T-helper 2 cell treated with Interferon-gamma antibody and Interleukin-4, amounts not matched to agents 5 μg/mL and 100 μg/mL, for 36 hours (primary cell): ENCODE data around the gene TXLNG.
"Not testable (repeated sequence)": the region's sequence is repeated elsewhere in the genome, so short reads cannot be mapped to it uniquely, and the experiment has no call there.

ENCODE experiments used
- DNase-seq: peaks from one replicate; pipeline ENCODE4 v3.0.0; 2021; ENCODE audit warnings: low spot score
- H3K27ac Mint-ChIP-seq: one replicate; pipeline ENCODE4 v1.8.0; 2021; ENCODE audit warnings: mild to moderate bottlenecking, mixed read lengths
- H3K27me3 Mint-ChIP-seq: one replicate; pipeline ENCODE4 v1.8.0; 2021; ENCODE audit warnings: low read depth, mixed read lengths
- H3K36me3 Mint-ChIP-seq: one replicate; pipeline ENCODE4 v1.8.0; 2021; ENCODE audit warnings: low read depth, mixed read lengths
- H3K4me1 Mint-ChIP-seq: one replicate; pipeline ENCODE4 v1.8.0; 2021; ENCODE audit warnings: low read depth, mixed read lengths
- H3K4me3 Mint-ChIP-seq: one replicate; pipeline ENCODE4 v1.8.0; 2022; ENCODE audit warnings: mild to moderate bottlenecking, moderate library complexity, mixed read lengths
- H3K9me3 Mint-ChIP-seq: one replicate; pipeline ENCODE4 v1.8.0; 2021; ENCODE audit warnings: mixed read lengths

Gene TXLNG

DNA sequence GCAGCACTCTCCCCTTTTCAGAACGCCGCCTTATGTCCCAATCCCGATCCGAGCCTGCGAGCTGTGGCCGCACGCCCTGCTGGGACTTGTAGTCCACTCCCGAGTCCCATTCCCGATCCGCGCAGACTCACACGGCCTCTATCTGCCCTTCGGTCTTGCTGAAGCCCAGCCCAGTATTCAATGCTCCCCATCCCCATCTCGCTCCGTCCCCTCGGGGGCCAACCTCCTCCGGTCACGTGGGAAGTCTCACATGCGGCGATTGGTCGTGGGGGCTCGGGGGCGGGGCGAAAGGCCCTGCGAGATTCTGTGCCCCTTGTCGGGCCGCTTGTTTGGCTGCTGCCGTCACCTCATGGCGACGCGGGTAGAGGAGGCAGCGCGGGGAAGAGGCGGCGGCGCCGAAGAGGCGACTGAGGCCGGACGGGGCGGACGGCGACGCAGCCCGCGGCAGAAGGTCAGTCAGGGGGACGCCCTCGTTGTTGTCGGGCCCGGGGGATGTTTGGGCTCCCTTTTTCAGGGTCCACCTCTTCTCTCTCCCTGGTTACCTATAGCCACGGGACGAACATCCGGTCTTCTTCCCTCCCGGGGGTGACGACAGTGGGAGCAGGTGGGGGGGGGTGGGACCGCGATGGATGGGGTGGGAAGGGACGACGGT, at the start of gene TXLNG:
TSS of gene TXLNG (plus strand) at position 328 of the 652 bp plus-strand sequence. CDS start at position 350, 22 bp downstream.
- Mint-ChIP-seq H3K4me1 (peaks cover 12% of the 10 kb centered on the region), H3K27ac (peak within 1 kb of the TSS; percentile 90), H3K4me3 (peak within 1 kb of the TSS; percentile 94), H3K27me3 (no peaks in the 10 kb centered on the region), H3K36me3 (peaks cover 3% of the 10 kb centered on the region), H3K9me3 (no peaks in the 10 kb centered on the region)
- DNase-seq = peak; percentile 91

GRCh38 chrX:16737024-16737423, 49.2 kb upstream of the TXLNG start:
- Mint-ChIP-seq H3K27ac (no peak overlapping the region), H3K36me3 (peaks cover 14% of the 10 kb centered on the region), H3K4me1 (peaks cover 6% of the 10 kb centered on the region), H3K27me3 (no peaks in the 10 kb centered on the region), H3K4me3 (no peak overlapping the region), H3K9me3 (no peaks in the 10 kb centered on the region)
- DNase-seq = no peak

- Mint-ChIP-seq H3K36me3 (peaks cover 18% of the 10 kb centered on the region), H3K27me3 (no peaks in the 10 kb centered on the region)
Observed at GRCh38 chrX:16739574-16739973, 46.7 kb upstream of the TXLNG start.

DNA sequence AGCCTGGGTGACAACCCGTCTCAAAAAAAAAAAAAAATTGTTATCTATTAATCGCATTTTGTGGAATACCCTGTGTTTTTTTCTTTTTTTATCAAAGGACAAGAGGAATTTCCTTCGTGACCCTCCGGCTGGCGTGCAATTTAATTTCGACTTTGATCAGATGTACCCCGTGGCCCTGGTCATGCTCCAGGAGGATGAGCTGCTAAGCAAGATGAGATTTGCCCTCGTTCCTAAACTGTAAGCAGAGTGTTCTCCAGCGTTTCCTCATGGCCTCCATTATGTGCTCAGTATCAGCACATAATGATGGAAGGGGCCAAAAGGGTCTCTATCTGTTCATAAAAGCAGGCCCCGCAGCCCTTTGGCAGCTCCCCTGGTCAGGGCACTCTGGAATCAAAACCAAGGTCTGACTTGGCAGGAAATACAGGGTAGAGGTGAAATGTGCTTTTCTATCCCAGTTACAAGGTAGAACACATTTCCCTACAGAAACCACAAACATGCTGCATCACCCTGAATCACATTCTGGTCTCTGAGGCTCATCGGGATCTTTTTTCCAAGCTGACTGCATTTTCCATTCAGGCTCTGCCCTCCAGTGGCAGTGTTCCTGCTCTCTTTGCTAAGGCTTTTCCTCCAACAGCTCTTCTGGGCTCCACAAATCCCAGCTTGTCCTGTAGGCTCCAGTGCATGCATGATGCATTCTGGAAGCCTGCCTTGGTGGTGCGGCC, 42.5 kb upstream of the TXLNG start:
- H3K9me3 Mint-ChIP-seq = no peaks in the 10 kb centered on the region
- H3K4me3 Mint-ChIP-seq = no peak overlapping the region
- H3K27me3 Mint-ChIP-seq = no peaks in the 10 kb centered on the region
- H3K36me3 Mint-ChIP-seq = peaks cover 11% of the 10 kb centered on the region
- DNase-seq = no peak
- no peak overlapping the region for H3K27ac Mint-ChIP-seq
- H3K4me1 Mint-ChIP-seq = no peaks in the 10 kb centered on the region

More at GRCh38 chrX:16739574-16739973, 46.7 kb upstream of the TXLNG start:
- no peak for DNase-seq
- Mint-ChIP-seq H3K4me3 (no peak overlapping the region), H3K9me3 (no peaks in the 10 kb centered on the region), H3K4me1 (no peaks in the 10 kb centered on the region), H3K27ac (no peak overlapping the region)

GRCh38 chrX:16745102-16745501, 41.2 kb upstream of the TXLNG start:
- H3K36me3 Mint-ChIP-seq = peaks cover 11% of the 10 kb centered on the region
- no peak overlapping the region for H3K27ac Mint-ChIP-seq
- no peak overlapping the region for H3K4me3 Mint-ChIP-seq
- DNase-seq = no peak
- no peaks in the 10 kb centered on the region for H3K9me3 Mint-ChIP-seq
- H3K4me1 Mint-ChIP-seq = no peaks in the 10 kb centered on the region
- H3K27me3 Mint-ChIP-seq = no peaks in the 10 kb centered on the region

GRCh38 chrX:16745659-16746058, 40.6 kb upstream of the TXLNG start:
- Mint-ChIP-seq H3K36me3 (peaks cover 11% of the 10 kb centered on the region), H3K27me3 (no peaks in the 10 kb centered on the region), H3K9me3 (no peaks in the 10 kb centered on the region), H3K4me1 (no peaks in the 10 kb centered on the region), H3K27ac (no peak overlapping the region), H3K4me3 (no peak overlapping the region)
- no peak for DNase-seq

GRCh38 chrX:16748425-16748824, 37.8 kb upstream of the TXLNG start:
- Mint-ChIP-seq H3K4me1 (no peaks in the 10 kb centered on the region), H3K4me3 (no peak overlapping the region), H3K36me3 (peaks cover 12% of the 10 kb centered on the region), H3K27me3 (no peaks in the 10 kb centered on the region), H3K9me3 (no peaks in the 10 kb centered on the region), H3K27ac (no peak overlapping the region)
- no peak for DNase-seq

DNA sequence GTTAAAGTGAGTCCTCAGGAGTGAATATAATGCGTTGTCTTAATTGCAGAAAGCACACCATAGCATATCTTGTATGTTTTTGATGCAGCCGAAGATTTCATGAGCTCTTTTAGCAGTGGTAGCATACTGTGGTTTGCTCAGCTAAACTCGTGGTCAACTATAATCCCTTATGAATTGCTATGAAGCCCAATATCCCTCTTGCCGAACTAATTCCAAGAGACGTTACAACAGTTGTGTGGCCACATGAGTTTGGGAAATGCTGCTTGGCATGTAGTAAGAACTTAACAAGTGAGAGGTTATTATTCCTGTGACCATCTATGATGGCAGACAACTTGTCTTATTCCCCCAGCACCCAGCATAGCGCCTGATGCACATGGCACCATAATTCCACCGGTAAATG, 36.1 kb upstream of the TXLNG start:
- no peaks in the 10 kb centered on the region for H3K27me3 Mint-ChIP-seq
- peaks cover 19% of the 10 kb centered on the region for H3K36me3 Mint-ChIP-seq
- DNase-seq = no peak
- no peak overlapping the region for H3K4me3 Mint-ChIP-seq
- no peaks in the 10 kb centered on the region for H3K9me3 Mint-ChIP-seq
- no peaks in the 10 kb centered on the region for H3K4me1 Mint-ChIP-seq
- H3K27ac Mint-ChIP-seq = no peak overlapping the region

GRCh38 chrX:16754019-16754418, 32.2 kb upstream of the TXLNG start:
- no peak overlapping the region for H3K4me3 Mint-ChIP-seq
- no peak for DNase-seq
- no peaks in the 10 kb centered on the region for H3K9me3 Mint-ChIP-seq
- H3K4me1 Mint-ChIP-seq = no peaks in the 10 kb centered on the region
- peaks cover 23% of the 10 kb centered on the region for H3K36me3 Mint-ChIP-seq
- no peak overlapping the region for H3K27ac Mint-ChIP-seq
- no peaks in the 10 kb centered on the region for H3K27me3 Mint-ChIP-seq

DNA sequence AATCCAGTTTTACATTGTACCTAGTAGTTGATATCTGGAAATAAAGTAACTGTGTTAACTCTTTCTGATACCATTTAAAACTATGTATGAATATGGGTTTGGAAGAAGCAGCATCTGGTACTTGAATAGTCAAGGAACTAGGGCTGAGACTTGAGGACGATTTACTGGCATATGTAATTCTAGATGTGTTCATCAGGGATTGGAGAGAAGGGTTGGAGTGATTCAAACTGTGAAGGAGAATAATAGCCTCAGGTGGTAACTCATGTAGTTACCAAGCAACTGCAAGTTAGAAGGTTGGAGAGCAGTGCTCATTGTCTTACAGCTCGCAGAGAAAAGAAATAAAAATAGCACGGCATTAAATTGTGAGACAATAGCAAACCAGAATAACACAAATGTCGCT, 29.5 kb upstream of the TXLNG start:
- DNase-seq = no peak
- H3K9me3 Mint-ChIP-seq = no peaks in the 10 kb centered on the region
- no peak overlapping the region for H3K27ac Mint-ChIP-seq
- H3K4me3 Mint-ChIP-seq = no peak overlapping the region
- H3K27me3 Mint-ChIP-seq = no peaks in the 10 kb centered on the region
- no peaks in the 10 kb centered on the region for H3K4me1 Mint-ChIP-seq
- peaks cover 26% of the 10 kb centered on the region for H3K36me3 Mint-ChIP-seq

GRCh38 chrX:16761500-16761899, 24.8 kb upstream of the TXLNG start:
- not testable (repeated sequence) for H3K9me3 Mint-ChIP-seq, H3K36me3 Mint-ChIP-seq, H3K4me1 Mint-ChIP-seq, DNase-seq, H3K4me3 Mint-ChIP-seq, H3K27me3 Mint-ChIP-seq, H3K27ac Mint-ChIP-seq

- no peaks in the 10 kb centered on the region for H3K9me3 Mint-ChIP-seq
- no peaks in the 10 kb centered on the region for H3K27me3 Mint-ChIP-seq
- H3K36me3 Mint-ChIP-seq = peaks cover 4% of the 10 kb centered on the region
- H3K4me3 Mint-ChIP-seq = no peak overlapping the region
- DNase-seq = no peak
- no peaks in the 10 kb centered on the region for H3K4me1 Mint-ChIP-seq
- no peak overlapping the region for H3K27ac Mint-ChIP-seq
Observed at GRCh38 chrX:16762579-16762978, 23.7 kb upstream of the TXLNG start.

DNA sequence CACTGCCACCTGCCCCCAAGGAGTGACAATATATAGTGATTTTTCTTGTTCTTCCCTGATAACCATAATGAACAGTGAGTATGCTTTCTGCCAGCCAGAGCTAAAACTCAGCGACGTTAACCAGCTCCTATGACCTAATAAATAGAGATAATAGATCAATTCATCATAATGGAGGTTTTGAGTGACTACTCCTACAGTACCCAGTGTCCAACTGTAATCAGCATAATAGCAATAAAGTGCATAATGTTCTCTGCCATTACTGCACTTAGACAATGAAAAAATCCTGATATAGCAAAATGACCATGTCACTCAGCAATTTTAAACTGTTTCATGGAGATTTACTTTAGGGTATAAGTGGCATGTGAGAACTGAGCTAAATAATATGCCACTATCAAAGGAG, 20.7 kb upstream of the TXLNG start:
- Mint-ChIP-seq H3K9me3 (no peaks in the 10 kb centered on the region), H3K36me3 (peaks cover 2% of the 10 kb centered on the region), H3K27ac (no peak overlapping the region), H3K4me3 (no peak overlapping the region), H3K4me1 (no peaks in the 10 kb centered on the region), H3K27me3 (no peaks in the 10 kb centered on the region)
- no peak for DNase-seq

GRCh38 chrX:16770970-16771482, 15.2 kb upstream of the TXLNG start:
- no peak for DNase-seq
- Mint-ChIP-seq H3K4me3 (no peak overlapping the region), H3K36me3 (no peaks in the 10 kb centered on the region), H3K4me1 (no peaks in the 10 kb centered on the region), H3K27me3 (no peaks in the 10 kb centered on the region), H3K27ac (no peak overlapping the region), H3K9me3 (no peaks in the 10 kb centered on the region)
